Measurements from ENCODE around the gene TUBB2B. TPM values are rescaled to one million over a fixed set of nuclear protein-coding genes. Genes with fewer than 3 reads are reported as not detected.

The TUBB2B gene
- polyA plus RNA-seq, 3 donors, result 0.15 to 3.5 TPM; not detected in 1

- DNase-seq, result no peak
- intact Hi-C loops (cut with micrococcal nuclease), result loop anchor here in 1 of 2 donors (10.0 kb wide), 1 partner anchor 862 kb away; the partner anchor contains the start of gene ECI2
- Histone ChIP-seq H3K9ac (ENCODE audit: insufficient read depth, low read length, poor library complexity, severe bottlenecking) (no peak overlapping the region), H3K79me2 (ENCODE audit: insufficient read depth, low read length) (no peaks in the 10 kb centered on the region), H3K4me1 (ENCODE audit: control insufficient read depth in 1 of 2, insufficient read depth in 2 of 2, low read length in 2 of 2) (no peaks in the 10 kb centered on the region), H3K36me3 (replicated peaks in 1 of 2; ENCODE audit: control insufficient read depth in 1 of 2, insufficient read depth in 2 of 2, low read length in 2 of 2) (peaks cover 35 to 52% of the 10 kb centered on the region in 2 donors), H3K4me2 (replicated peaks; ENCODE audit: extremely low read depth, low read length, poor library complexity, severe bottlenecking) (no peak overlapping the region), H3K27me3 (ENCODE audit: control insufficient read depth in 2 of 2, insufficient read depth in 2 of 2, low read length in 2 of 2) (no peaks in the 10 kb centered on the region), H2AFZ (ENCODE audit: insufficient read depth, low read depth, low read length, poor library complexity, severe bottlenecking) (no peak overlapping the region), H3K9me3 (replicated peaks in 1 of 2; ENCODE audit: control insufficient read depth in 1 of 2, insufficient read depth in 1 of 2, low read length in 2 of 2) (no peaks in the 10 kb centered on the region), H4K20me1 (ENCODE audit: insufficient read depth, low read length) (peaks cover 20% of the 10 kb centered on the region), H3K27ac (ENCODE audit: low read depth in 1 of 2, low read length in 2 of 2) (no peak overlapping the region), H3K4me3 (replicated peaks in 1 of 3; ENCODE audit: low read depth in 2 of 3, low read length in 3 of 3) (no peak overlapping the region)
- WGBS (ENCODE audit: insufficient coverage), result 97% methylated on average over 27 of the region's 32 CpGs
- Mint-ChIP-seq H3K4me1 (no peaks in the 10 kb centered on the region), H3K36me3 (peaks cover 43 to 50% of the 10 kb centered on the region in 2 donors), H3K9me3 (no peaks in the 10 kb centered on the region), H3K4me3 (no peak overlapping the region), H3K27me3 (ENCODE audit: low read depth in 3 of 3) (peaks cover 0 to 2% (median 2%) of the 10 kb centered on the region in 3 donors), H3K27ac (peak overlapping the region in 1 of 7 donors; percentile 5)
- TF ChIP-seq CTCF (IDR thresholded peaks at IDR 0.05), result no peak
Observed at GRCh38 chr6:3272911-3273547, 45.6 kb upstream of the TUBB2B start.

- Histone ChIP-seq H3K9ac (ENCODE audit: insufficient read depth, low read length, poor library complexity, severe bottlenecking) (no peak overlapping the region), H3K79me2 (ENCODE audit: insufficient read depth, low read length) (no peaks in the 10 kb centered on the region), H3K27ac (ENCODE audit: low read depth in 1 of 2, low read length in 2 of 2) (no peak overlapping the region), H4K20me1 (ENCODE audit: insufficient read depth, low read length) (peaks cover 26% of the 10 kb centered on the region), H3K27me3 (ENCODE audit: control insufficient read depth in 2 of 2, insufficient read depth in 2 of 2, low read length in 2 of 2) (no peaks in the 10 kb centered on the region), H3K4me3 (replicated peaks in 1 of 3; ENCODE audit: low read depth in 2 of 3, low read length in 3 of 3) (no peak overlapping the region), H3K9me3 (replicated peaks in 1 of 2; ENCODE audit: control insufficient read depth in 1 of 2, insufficient read depth in 1 of 2, low read length in 2 of 2) (no peaks in the 10 kb centered on the region), H3K4me1 (ENCODE audit: control insufficient read depth in 1 of 2, insufficient read depth in 2 of 2, low read length in 2 of 2) (no peaks in the 10 kb centered on the region), H2AFZ (ENCODE audit: insufficient read depth, low read depth, low read length, poor library complexity, severe bottlenecking) (no peak overlapping the region), H3K4me2 (replicated peaks; ENCODE audit: extremely low read depth, low read length, poor library complexity, severe bottlenecking) (no peak overlapping the region), H3K36me3 (replicated peaks in 1 of 2; ENCODE audit: control insufficient read depth in 1 of 2, insufficient read depth in 2 of 2, low read length in 2 of 2) (peaks cover 35 to 60% of the 10 kb centered on the region in 2 donors)
- Mint-ChIP-seq H3K4me3 (no peak overlapping the region), H3K9me3 (no peaks in the 10 kb centered on the region), H3K27ac (peak overlapping the region in 1 of 7 donors; percentile 2), H3K27me3 (ENCODE audit: low read depth in 3 of 3) (peaks cover 0 to 2% (median 0%) of the 10 kb centered on the region in 3 donors), H3K36me3 (peaks cover 46 to 59% of the 10 kb centered on the region in 2 donors), H3K4me1 (no peaks in the 10 kb centered on the region)
- no peak for DNase-seq
- no peak for TF ChIP-seq CTCF (IDR thresholded peaks at IDR 0.05)
- 93% methylated on average over 13 of the region's 13 CpGs for WGBS (ENCODE audit: insufficient coverage)
- intact Hi-C loops (cut with micrococcal nuclease), result loop anchor here in 1 of 2 donors (10.0 kb wide), 1 partner anchor 863 kb away; the partner anchor contains the start of gene ECI2
Observed at GRCh38 chr6:3271756-3272155, 44.3 kb upstream of the TUBB2B start.

Measured in CD14-positive monocyte (primary cell).